Measurements from ENCODE around the gene GPS1.

GRCh38 chr17:82103553-82104451, 52.1 kb downstream of the GPS1 start:
- TF ChIP-seq CHD1 (IDR thresholded peaks at IDR 0.05; ENCODE audit: low read depth, low read length) (no peak), BHLHE40 (IDR thresholded peaks at IDR 0.05; ENCODE audit: low read depth, low read length) (no peak), CTCF (conservative IDR thresholded peaks at IDR 0.05; ENCODE audit: low read depth, low read length) (no peak), POLR2A (IDR thresholded peaks at IDR 0.05; ENCODE audit: low read depth, low read length) (no peak), RAD21 (IDR thresholded peaks at IDR 0.05; ENCODE audit: low read length) (no peak), ELK1 (IDR thresholded peaks at IDR 0.05; ENCODE audit: borderline replicate concordance, low read depth, low read length) (no peak), MAZ (IDR thresholded peaks at IDR 0.05; ENCODE audit: borderline replicate concordance, low read depth, low read length) (no peak), MAFK (IDR thresholded peaks at IDR 0.05; ENCODE audit: low read depth, low read length) (no peak), SMC3 (IDR thresholded peaks at IDR 0.05; ENCODE audit: low read depth, low read length) (no peak)

Data from IMR-90 (cell line).